ENCODE measurements around the gene ABO. TPM values are rescaled to one million over a fixed set of nuclear protein-coding genes. Genes with fewer than 3 reads are reported as not detected.

The ABO gene
- not detected in 2 replicates for total RNA-seq

GRCh38 chr9:133275105-133276000 lies at the start of gene ABO:
TSS of gene ABO (minus strand) at chr9:133275201.

GRCh38 chr9:133208880-133209300 lies 66.1 kb downstream of the ABO start, which contains the start of gene OBP2B:
TSS of gene OBP2B (minus strand) at chr9:133209250. CDS start at chr9:133209199, 51 bp downstream.

Other genes starting within 250 kb of the ABO start
- gene GTF3C5, start 244.2 kb downstream of the ABO start, total RNA-seq = 39.0 and 40.7 TPM in 2 replicates
- under 0.01 and 0.66 TPM in 2 replicates for gene CEL, start 213.2 kb downstream of the ABO start, total RNA-seq
- gene RALGDS, start 154.0 kb downstream of the ABO start, total RNA-seq = 16.9 and 32.4 TPM in 2 replicates
- gene GBGT1, start 111.3 kb downstream of the ABO start, total RNA-seq = 3.1 and 5.6 TPM in 2 replicates
- not detected in 2 replicates for gene OBP2B, start 66.0 kb downstream of the ABO start, total RNA-seq
- gene SURF6, start 61.0 kb upstream of the ABO start, total RNA-seq = 9.6 and 10.9 TPM in 2 replicates
- 17.9 and 21.5 TPM in 2 replicates for gene MED22, start 72.9 kb upstream of the ABO start, total RNA-seq
- gene RPL7A, start 73.0 kb upstream of the ABO start, total RNA-seq = 2,204 and 2,714 TPM in 2 replicates
- 29.6 and 30.8 TPM in 2 replicates for gene SURF1, start 81.3 kb upstream of the ABO start, total RNA-seq
- 13.5 and 22.2 TPM in 2 replicates for gene SURF2, start 81.3 kb upstream of the ABO start, total RNA-seq
- gene SURF4, start 100.9 kb upstream of the ABO start, total RNA-seq = 459 and 569 TPM in 2 replicates
- gene STKLD1, start 101.2 kb upstream of the ABO start, total RNA-seq = 1.2 TPM in 2 replicates
- 11.9 and 21.7 TPM in 2 replicates for gene REXO4, start 142.8 kb upstream of the ABO start, total RNA-seq
- gene ADAMTS13, start 147.2 kb upstream of the ABO start, total RNA-seq = 2.2 and 6.0 TPM in 2 replicates
- 8.7 and 13.4 TPM in 2 replicates for gene CACFD1, start 184.8 kb upstream of the ABO start, total RNA-seq
- gene SLC2A6, start 203.9 kb upstream of the ABO start, total RNA-seq = 13.2 and 14.1 TPM in 2 replicates
- gene MYMK, start 249.8 kb upstream of the ABO start, total RNA-seq = not detected in 2 replicates